ENCODE results near the gene ARID1B. TPM values are rescaled to one million over a fixed set of nuclear protein-coding genes. Genes with fewer than 3 reads are reported as not detected.

ARID1B gene
- total RNA-seq, 1 experiment from 2014 or later = 91.7 TPM

GRCh38 chr6:157060440-157060952, 283.3 kb downstream of the ARID1B start:
- H3K9me3 ChIP-seq (ENCODE audit: control insufficient read depth, insufficient read depth, low read depth, low read length) = no peaks in the 10 kb centered on the region
- ATAC-seq (no peak), DNase-seq (ENCODE audit: low read depth, low spot score) (no peak)
- CTCF ChIA-PET = no interaction called here
- in situ Hi-C loops (cut with HindIII; ENCODE audit: low pct_unique_long_range_greater_than_20kb, low sequenced_read_pairs) (no loop called here), intact Hi-C loops (cut with micrococcal nuclease; ENCODE audit: unreplicated experiment) (no loop called here)
- TF ChIP-seq, protein P1, sequence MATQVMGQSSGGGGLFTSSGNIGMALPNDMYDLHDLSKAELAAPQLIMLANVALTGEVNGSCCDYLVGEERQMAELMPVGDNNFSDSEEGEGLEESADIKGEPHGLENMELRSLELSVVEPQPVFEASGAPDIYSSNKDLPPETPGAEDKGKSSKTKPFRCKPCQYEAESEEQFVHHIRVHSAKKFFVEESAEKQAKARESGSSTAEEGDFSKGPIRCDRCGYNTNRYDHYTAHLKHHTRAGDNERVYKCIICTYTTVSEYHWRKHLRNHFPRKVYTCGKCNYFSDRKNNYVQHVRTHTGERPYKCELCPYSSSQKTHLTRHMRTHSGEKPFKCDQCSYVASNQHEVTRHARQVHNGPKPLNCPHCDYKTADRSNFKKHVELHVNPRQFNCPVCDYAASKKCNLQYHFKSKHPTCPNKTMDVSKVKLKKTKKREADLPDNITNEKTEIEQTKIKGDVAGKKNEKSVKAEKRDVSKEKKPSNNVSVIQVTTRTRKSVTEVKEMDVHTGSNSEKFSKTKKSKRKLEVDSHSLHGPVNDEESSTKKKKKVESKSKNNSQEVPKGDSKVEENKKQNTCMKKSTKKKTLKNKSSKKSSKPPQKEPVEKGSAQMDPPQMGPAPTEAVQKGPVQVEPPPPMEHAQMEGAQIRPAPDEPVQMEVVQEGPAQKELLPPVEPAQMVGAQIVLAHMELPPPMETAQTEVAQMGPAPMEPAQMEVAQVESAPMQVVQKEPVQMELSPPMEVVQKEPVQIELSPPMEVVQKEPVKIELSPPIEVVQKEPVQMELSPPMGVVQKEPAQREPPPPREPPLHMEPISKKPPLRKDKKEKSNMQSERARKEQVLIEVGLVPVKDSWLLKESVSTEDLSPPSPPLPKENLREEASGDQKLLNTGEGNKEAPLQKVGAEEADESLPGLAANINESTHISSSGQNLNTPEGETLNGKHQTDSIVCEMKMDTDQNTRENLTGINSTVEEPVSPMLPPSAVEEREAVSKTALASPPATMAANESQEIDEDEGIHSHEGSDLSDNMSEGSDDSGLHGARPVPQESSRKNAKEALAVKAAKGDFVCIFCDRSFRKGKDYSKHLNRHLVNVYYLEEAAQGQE (IDR thresholded peaks at IDR 0.05; ENCODE audit: insufficient read depth in 1 of 2, low read depth in 2 of 2, low read length in 1 of 2) = no peak
- TF ChIP-seq TCF7L2 (IDR thresholded peaks at IDR 0.05; ENCODE audit: low read depth, low read length) (no peak), POLR2AphosphoS5 (IDR thresholded peaks at IDR 0.05; ENCODE audit: low read depth, low read length) (no peak), SIN3A (IDR thresholded peaks at IDR 0.05; ENCODE audit: borderline replicate concordance, insufficient read depth, low read depth, low read length) (no peak)
- TF ChIP-seq, protein P2, sequence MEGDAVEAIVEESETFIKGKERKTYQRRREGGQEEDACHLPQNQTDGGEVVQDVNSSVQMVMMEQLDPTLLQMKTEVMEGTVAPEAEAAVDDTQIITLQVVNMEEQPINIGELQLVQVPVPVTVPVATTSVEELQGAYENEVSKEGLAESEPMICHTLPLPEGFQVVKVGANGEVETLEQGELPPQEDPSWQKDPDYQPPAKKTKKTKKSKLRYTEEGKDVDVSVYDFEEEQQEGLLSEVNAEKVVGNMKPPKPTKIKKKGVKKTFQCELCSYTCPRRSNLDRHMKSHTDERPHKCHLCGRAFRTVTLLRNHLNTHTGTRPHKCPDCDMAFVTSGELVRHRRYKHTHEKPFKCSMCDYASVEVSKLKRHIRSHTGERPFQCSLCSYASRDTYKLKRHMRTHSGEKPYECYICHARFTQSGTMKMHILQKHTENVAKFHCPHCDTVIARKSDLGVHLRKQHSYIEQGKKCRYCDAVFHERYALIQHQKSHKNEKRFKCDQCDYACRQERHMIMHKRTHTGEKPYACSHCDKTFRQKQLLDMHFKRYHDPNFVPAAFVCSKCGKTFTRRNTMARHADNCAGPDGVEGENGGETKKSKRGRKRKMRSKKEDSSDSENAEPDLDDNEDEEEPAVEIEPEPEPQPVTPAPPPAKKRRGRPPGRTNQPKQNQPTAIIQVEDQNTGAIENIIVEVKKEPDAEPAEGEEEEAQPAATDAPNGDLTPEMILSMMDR (IDR thresholded peaks at IDR 0.05) = no peak
- peaks cover 11% of the 10 kb centered on the region; the same call in 1 of the 2 replicates for H3K4me1 ChIP-seq (ENCODE audit: control insufficient read depth, insufficient read depth, low read length)
- H3K27ac ChIP-seq (ENCODE audit: low read length) = no peak overlapping the region
- no peaks in the 10 kb centered on the region for H3K36me3 ChIP-seq (ENCODE audit: control insufficient read depth, insufficient read depth, low read length)
- POLR2A ChIA-PET = no interaction called here
- no peak overlapping the region for H3K4me3 ChIP-seq (ENCODE audit: low read depth in 2 of 2, low read length in 2 of 2)
- BruUV-seq (replicated peaks) = no TSS peak
- H3K27me3 ChIP-seq (ENCODE audit: control insufficient read depth, insufficient read depth, low read length) = no peaks in the 10 kb centered on the region

- intact Hi-C loops (cut with micrococcal nuclease; ENCODE audit: unreplicated experiment) (no loop called here), in situ Hi-C loops (cut with HindIII; ENCODE audit: low pct_unique_long_range_greater_than_20kb, low sequenced_read_pairs) (no loop called here)
- no TSS peak for BruUV-seq (replicated peaks)
- ChIA-PET POLR2A (no interaction called here), CTCF (no interaction called here)
- Histone ChIP-seq H3K9me3 (ENCODE audit: control insufficient read depth, insufficient read depth, low read depth, low read length) (no peaks in the 10 kb centered on the region), H3K4me1 (ENCODE audit: control insufficient read depth, insufficient read depth, low read length) (peaks cover 17% of the 10 kb centered on the region; the same call in 1 of the 2 replicates), H3K27me3 (ENCODE audit: control insufficient read depth, insufficient read depth, low read length) (no peaks in the 10 kb centered on the region), H3K36me3 (ENCODE audit: control insufficient read depth, insufficient read depth, low read length) (no peaks in the 10 kb centered on the region), H3K27ac (ENCODE audit: low read length) (no peak overlapping the region), H3K4me3 (ENCODE audit: low read depth in 2 of 2, low read length in 2 of 2) (no peak overlapping the region)
- TF ChIP-seq, protein P2 (IDR thresholded peaks at IDR 0.05) = no peak
- TF ChIP-seq, protein P1 (IDR thresholded peaks at IDR 0.05; ENCODE audit: insufficient read depth in 1 of 2, low read depth in 2 of 2, low read length in 1 of 2) = no peak
- TF ChIP-seq POLR2AphosphoS5 (IDR thresholded peaks at IDR 0.05; ENCODE audit: low read depth, low read length) (no peak), SIN3A (IDR thresholded peaks at IDR 0.05; ENCODE audit: borderline replicate concordance, insufficient read depth, low read depth, low read length) (no peak), TCF7L2 (IDR thresholded peaks at IDR 0.05; ENCODE audit: low read depth, low read length) (no peak)
- DNase-seq (ENCODE audit: low read depth, low spot score) (no peak), ATAC-seq (no peak)
These were observed 284.8 kb downstream of the ARID1B start for GRCh38 chr6:157061770-157062594.
